ENCODE data around the gene CHRM4. TPM values are rescaled to one million over a fixed set of nuclear protein-coding genes. Genes with fewer than 3 reads are reported as not detected.

CHRM4 gene
- total RNA-seq, 2 experiments from 2014 or later = 0.09 TPM; not detected in 1

DNA sequence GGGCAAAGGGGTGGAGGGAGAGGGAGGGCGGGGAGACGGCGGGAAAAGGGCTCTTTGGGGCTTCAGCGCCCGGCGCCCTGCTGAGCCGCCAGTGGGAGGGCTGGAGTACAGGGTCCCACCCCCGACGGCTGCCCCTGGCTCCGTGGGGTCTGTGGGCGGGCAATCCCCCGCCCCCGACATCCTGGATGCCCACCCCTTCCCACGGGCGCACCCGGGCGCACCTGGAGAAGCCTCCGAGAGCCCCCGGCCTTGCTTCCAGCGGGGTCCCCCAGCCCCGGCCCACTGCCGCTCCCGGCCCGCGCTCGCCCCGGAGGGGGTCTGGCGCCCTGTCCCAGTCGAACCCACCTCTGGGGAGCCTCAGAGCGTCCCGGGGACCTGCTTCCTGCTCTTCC lies 394 bp downstream of the CHRM4 start:
- ChIA-PET CTCF (ENCODE audit: unreplicated experiment) (interaction anchor here (0.6 kb wide), 1 partner anchor 620 kb away, joined by 4 read pairs; no protein-coding TSS in a partner anchor), POLR2A (no interaction called here)
- TF ChIP-seq, protein P1, sequence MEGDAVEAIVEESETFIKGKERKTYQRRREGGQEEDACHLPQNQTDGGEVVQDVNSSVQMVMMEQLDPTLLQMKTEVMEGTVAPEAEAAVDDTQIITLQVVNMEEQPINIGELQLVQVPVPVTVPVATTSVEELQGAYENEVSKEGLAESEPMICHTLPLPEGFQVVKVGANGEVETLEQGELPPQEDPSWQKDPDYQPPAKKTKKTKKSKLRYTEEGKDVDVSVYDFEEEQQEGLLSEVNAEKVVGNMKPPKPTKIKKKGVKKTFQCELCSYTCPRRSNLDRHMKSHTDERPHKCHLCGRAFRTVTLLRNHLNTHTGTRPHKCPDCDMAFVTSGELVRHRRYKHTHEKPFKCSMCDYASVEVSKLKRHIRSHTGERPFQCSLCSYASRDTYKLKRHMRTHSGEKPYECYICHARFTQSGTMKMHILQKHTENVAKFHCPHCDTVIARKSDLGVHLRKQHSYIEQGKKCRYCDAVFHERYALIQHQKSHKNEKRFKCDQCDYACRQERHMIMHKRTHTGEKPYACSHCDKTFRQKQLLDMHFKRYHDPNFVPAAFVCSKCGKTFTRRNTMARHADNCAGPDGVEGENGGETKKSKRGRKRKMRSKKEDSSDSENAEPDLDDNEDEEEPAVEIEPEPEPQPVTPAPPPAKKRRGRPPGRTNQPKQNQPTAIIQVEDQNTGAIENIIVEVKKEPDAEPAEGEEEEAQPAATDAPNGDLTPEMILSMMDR (conservative IDR thresholded peaks at IDR 0.05; ENCODE audit: low read length) = no peak
- no peak for TF ChIP-seq EZH2phosphoT487 (IDR thresholded peaks at IDR 0.05; ENCODE audit: borderline replicate concordance, low read depth, low read length)
- intact Hi-C loops (cut with micrococcal nuclease; ENCODE audit: unreplicated experiment) = no loop called here
- Histone ChIP-seq H2AFZ (ENCODE audit: low read length) (no peak overlapping the region), H3K79me2 (ENCODE audit: insufficient read depth, low read depth, low read length) (no peaks in the 10 kb centered on the region), H3K27ac (ENCODE audit: low read depth, low read length, poor library complexity, severe bottlenecking) (no peak overlapping the region), H3K4me1 (ENCODE audit: insufficient read depth, low read length, poor library complexity, severe bottlenecking) (no peaks in the 10 kb centered on the region), H3K4me2 (ENCODE audit: low read length) (no peak overlapping the region), H3K9me3 (ENCODE audit: low read length) (no peaks in the 10 kb centered on the region), H3K36me3 (ENCODE audit: insufficient read depth, low read length) (0 out of 2 replicates have a peak, but pooled peaks cover 6% of the 10 kb centered on the region), H3K9me2 (ENCODE audit: insufficient read depth, low read length) (no peaks in the 10 kb centered on the region), H4K20me1 (ENCODE audit: insufficient read depth, low read length) (no peaks in the 10 kb centered on the region), H3K4me3 (ENCODE audit: low read depth, low read length, poor library complexity, severe bottlenecking) (no peak overlapping the region)
- DNase-seq (ENCODE audit: low spot score) = no peak
- BruUV-seq (replicated peaks) = no TSS peak

- no peaks in the 10 kb centered on the region for H3K4me1 ChIP-seq (ENCODE audit: insufficient read depth, low read length, poor library complexity, severe bottlenecking)
- CTCF ChIA-PET (ENCODE audit: unreplicated experiment) = no interaction called here
These were observed 1.0 kb downstream of the CHRM4 start for GRCh38 chr11:46390331-46391171.

More at GRCh38 chr11:46390331-46391171, 1.0 kb downstream of the CHRM4 start:
- H3K36me3 ChIP-seq (ENCODE audit: insufficient read depth, low read length) = no peaks in the 10 kb centered on the region
- H3K79me2 ChIP-seq (ENCODE audit: insufficient read depth, low read depth, low read length) = no peaks in the 10 kb centered on the region
- peak overlapping the region; percentile 75; the same call in 1 of the 2 replicates for H3K4me2 ChIP-seq (ENCODE audit: low read length)
- intact Hi-C loops (cut with micrococcal nuclease; ENCODE audit: unreplicated experiment) = no loop called here
- H2AFZ ChIP-seq (ENCODE audit: low read length) = no peak overlapping the region
- no peak overlapping the region for H3K4me3 ChIP-seq (ENCODE audit: low read depth, low read length, poor library complexity, severe bottlenecking)
- H3K9me3 ChIP-seq (ENCODE audit: low read length) = no peaks in the 10 kb centered on the region
- no peaks in the 10 kb centered on the region for H3K9me2 ChIP-seq (ENCODE audit: insufficient read depth, low read length)
- no peaks in the 10 kb centered on the region for H4K20me1 ChIP-seq (ENCODE audit: insufficient read depth, low read length)
- BruUV-seq (replicated peaks) = no TSS peak
- H3K27ac ChIP-seq (ENCODE audit: low read depth, low read length, poor library complexity, severe bottlenecking) = no peak overlapping the region
- no peak for DNase-seq (ENCODE audit: low spot score)
- no peak for TF ChIP-seq EZH2phosphoT487 (IDR thresholded peaks at IDR 0.05; ENCODE audit: borderline replicate concordance, low read depth, low read length)
- TF ChIP-seq, protein P1 (conservative IDR thresholded peaks at IDR 0.05; ENCODE audit: low read length) = no peak
- POLR2A ChIA-PET = no interaction called here
